Ovary (tissue), 9 donors: ENCODE results near the gene PLEKHG7. TPM values are rescaled to one million over a fixed set of nuclear protein-coding genes. Genes with fewer than 3 reads are reported as not detected.

Source experiments
- DNase-seq, 5 donors: peaks; one replicate each; pipeline ENCODE4 v3.0.0-alpha.2; 2019 to 2020
- H3K27ac ChIP-seq, 2 donors: fragments of 200-600 bp; one replicate each; pipeline versions ENCODE4 v1.5.1 to v1.8.0; 2019 to 2022
- H3K27me3 ChIP-seq: fragments of 200-600 bp; one replicate; pipeline ENCODE4 v1.8.0; 2022
- H3K36me3 ChIP-seq: fragments of 200-600 bp; sonication (generic); one replicate; pipeline ENCODE4 v1.5.1; 2019
- H3K4me1 ChIP-seq: one replicate; pipeline ENCODE4 v1.8.1; 2013; ENCODE audit warnings: mild to moderate bottlenecking, moderate library complexity; ENCODE audit not compliant: insufficient read depth
- H3K4me3 ChIP-seq: fragments of 200-600 bp; sonication (generic); one replicate; pipeline ENCODE4 v1.5.1; 2017
- H3K9me3 ChIP-seq, 2 donors: fragments of 200-600 bp in 1 of 2; sonication (generic) in 1 of 2; one replicate each; pipeline versions ENCODE4 v1.5.1 to v1.8.1; 2013 to 2019; ENCODE audit warnings: mild to moderate bottlenecking in 1 of 2, moderate library complexity in 1 of 2
- EP300 ChIP-seq: sonication (generic); formaldehyde crosslinking; IDR thresholded peaks from one replicate; pipeline ENCODE4 v1.6.1; 2017; ENCODE audit warnings: antibody characterized with exemption
- POLR2A ChIP-seq: fragments of 450-650 bp; IDR thresholded peaks from one replicate; pipeline ENCODE4 v1.6.1; 2017; ENCODE audit warnings: antibody characterized with exemption, mild to moderate bottlenecking, moderate library complexity
- WGBS, 3 donors: extraction: QIAGEN DNeasy Blood & Tissue Kit in 1 of 3; methylation state at CpG; one replicate each; pipeline versions ENCODE4 v1.1.5 to v1.1.7; 2013 to 2017; 5-methylcytosine and 5-hydroxymethylcytosine counted together
- intact Hi-C, 4 donors: fragments of 100-400 bp; cut with DNase I; formaldehyde crosslinking; loops; one replicate each; pipeline versions ENCODE4 v1.11.0 to v1.15.1; 2022 to 2023
- polyA plus RNA-seq, 2 donors: library from polyadenylated mRNA; stranded (reverse); fragments of 200-250 nt in 1 of 2; fragments of 350-450 nt in 1 of 2; fragmentation: Illumina TruSeq in 1 of 2; extraction: RNeasy Lipid Tissue Mini Kit (QIAGEN cat#74804) in 1 of 2; gene quantifications; one replicate each; pipeline ENCODE4 v1.2.3, GENCODE V29; 2013 to 2014
- total RNA-seq, 7 donors: library from RNA; depleted of rRNA in 2 of 7; stranded (reverse); fragments of >200 nt in 2 of 7; fragmentation: NEBNext Ultra II Directional in 3 of 7; extraction: Animal tissue kit (Norgen Biotek cat#: 25700) in 3 of 7; gene quantifications; one replicate each; pipeline versions ENCODE4 v1.1.0 to v1.2.4, GENCODE V29; 2016 to 2023
- TF ChIP-seq, protein P1 (sequence below), 3 donors: fragments of 450-650 bp in 2 of 3; fragments of 200-600 bp in 1 of 3; IDR thresholded peaks; one replicate each; pipeline versions ENCODE4 v1.5.1 to v1.8.0; 2016 to 2022; ENCODE audit warnings: antibody characterized with exemption in 3 of 3, mild to moderate bottlenecking in 1 of 3
- donor health status: DM: no; HTN: no; CAD: no; lungs with moderate emphysema.
- donor health status: DM: no; HTN: no; CAD: no.
- donor health status: Bipolar disorder and iron deficiency.
- donor health status: DM: yes; HTN: yes; CAD: no.
- donor health status: DM: no; HTN: no; CAD: no.
- donor health status: DM: yes; HTN: yes; CAD: no.

The PLEKHG7 gene
- total and polyA plus RNA-seq, 9 donors: 0.20 to 6.1 (median 0.36) TPM; not detected in 4

DNA sequence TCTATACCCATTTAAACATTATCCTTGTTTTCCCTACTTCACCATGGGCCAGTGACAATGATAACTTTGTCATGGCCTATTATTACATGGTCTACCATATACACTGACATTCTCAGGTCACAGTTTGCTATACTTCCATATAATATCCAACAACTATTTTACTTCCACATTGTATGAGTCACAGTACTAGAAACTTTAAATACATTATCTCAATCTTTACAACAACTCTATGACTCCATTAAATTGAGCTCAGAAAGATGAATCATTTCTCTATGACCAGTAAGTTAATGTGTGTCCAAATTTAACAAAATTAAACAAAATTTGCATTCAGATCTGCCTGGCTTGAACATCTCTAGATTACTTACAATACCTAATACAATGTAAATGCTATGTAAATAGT lies 93.9 kb downstream of the PLEKHG7 start:
- H3K4me1 ChIP-seq: no peaks in the 10 kb centered on the region
- no peaks in the 10 kb centered on the region for H3K27me3 ChIP-seq
- no peaks in the 10 kb centered on the region for H3K36me3 ChIP-seq
- TF ChIP-seq, protein P1, sequence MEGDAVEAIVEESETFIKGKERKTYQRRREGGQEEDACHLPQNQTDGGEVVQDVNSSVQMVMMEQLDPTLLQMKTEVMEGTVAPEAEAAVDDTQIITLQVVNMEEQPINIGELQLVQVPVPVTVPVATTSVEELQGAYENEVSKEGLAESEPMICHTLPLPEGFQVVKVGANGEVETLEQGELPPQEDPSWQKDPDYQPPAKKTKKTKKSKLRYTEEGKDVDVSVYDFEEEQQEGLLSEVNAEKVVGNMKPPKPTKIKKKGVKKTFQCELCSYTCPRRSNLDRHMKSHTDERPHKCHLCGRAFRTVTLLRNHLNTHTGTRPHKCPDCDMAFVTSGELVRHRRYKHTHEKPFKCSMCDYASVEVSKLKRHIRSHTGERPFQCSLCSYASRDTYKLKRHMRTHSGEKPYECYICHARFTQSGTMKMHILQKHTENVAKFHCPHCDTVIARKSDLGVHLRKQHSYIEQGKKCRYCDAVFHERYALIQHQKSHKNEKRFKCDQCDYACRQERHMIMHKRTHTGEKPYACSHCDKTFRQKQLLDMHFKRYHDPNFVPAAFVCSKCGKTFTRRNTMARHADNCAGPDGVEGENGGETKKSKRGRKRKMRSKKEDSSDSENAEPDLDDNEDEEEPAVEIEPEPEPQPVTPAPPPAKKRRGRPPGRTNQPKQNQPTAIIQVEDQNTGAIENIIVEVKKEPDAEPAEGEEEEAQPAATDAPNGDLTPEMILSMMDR (IDR thresholded peaks at IDR 0.05): no peak
- TF ChIP-seq POLR2A: no peak
- no peak for TF ChIP-seq EP300
- no peak for DNase-seq
- H3K9me3 ChIP-seq: no peaks in the 10 kb centered on the region
- H3K4me3 ChIP-seq: no peak overlapping the region
- no peak overlapping the region for H3K27ac ChIP-seq
- intact Hi-C loops: no loop called here

DNA sequence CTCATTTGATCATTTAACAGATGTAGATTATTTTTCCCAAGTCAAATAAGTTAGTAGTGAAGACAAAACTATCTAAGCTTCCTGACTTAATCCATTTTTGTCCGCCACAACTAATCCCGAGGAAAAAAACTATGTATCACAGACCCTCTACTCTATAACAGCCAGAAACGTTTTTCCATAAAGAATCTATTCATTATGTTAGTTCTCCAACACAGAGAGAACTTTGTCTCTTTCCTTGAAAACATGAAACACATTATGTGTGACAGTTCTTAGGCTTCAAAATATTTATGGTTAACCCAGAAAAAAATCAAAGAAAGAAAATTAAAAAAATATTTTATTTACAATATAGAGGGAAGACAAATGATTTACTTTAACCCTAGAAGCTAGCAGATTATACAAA lies 100.1 kb downstream of the PLEKHG7 start:
- TF ChIP-seq, protein P1 (IDR thresholded peaks at IDR 0.05): no peak
- TF ChIP-seq EP300 (no peak), POLR2A (no peak)
- Histone ChIP-seq H3K4me3 (no peak overlapping the region), H3K9me3 (no peaks in the 10 kb centered on the region), H3K27ac (no peak overlapping the region), H3K36me3 (no peaks in the 10 kb centered on the region), H3K27me3 (no peaks in the 10 kb centered on the region), H3K4me1 (no peaks in the 10 kb centered on the region)
- no peak for DNase-seq
- WGBS, 3 donors: 79 to 85% (median 79%) methylated on average over 3 of the region's 3 CpGs
- intact Hi-C loops: loop anchor here in 1 of 4 donors (5.0 kb wide), 1 partner anchor 1064 kb away; no protein-coding TSS in a partner anchor

DNA sequence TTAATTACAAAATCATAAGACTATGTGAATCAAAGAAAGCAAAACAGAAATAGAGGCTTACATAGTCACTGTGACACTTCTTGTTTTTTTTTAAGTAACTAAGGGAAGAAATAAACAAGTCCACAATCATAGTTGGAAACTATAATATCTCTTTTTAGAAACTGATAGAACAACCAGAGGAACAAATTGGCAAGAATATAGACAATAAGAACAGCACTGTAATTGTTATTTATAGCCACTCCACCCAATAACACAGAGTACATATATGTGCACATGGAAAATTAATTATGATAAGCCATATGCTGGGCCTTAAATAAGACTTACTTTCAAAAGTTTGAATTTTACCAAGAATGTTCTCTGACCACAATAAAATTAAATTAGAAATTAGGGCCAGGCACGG lies 101.1 kb downstream of the PLEKHG7 start:
- 96 to 100% (median 100%) methylated on average over 1 of the region's 1 CpG for WGBS, 3 donors
- Histone ChIP-seq H3K4me1 (no peaks in the 10 kb centered on the region), H3K27me3 (no peaks in the 10 kb centered on the region), H3K27ac (no peak overlapping the region), H3K36me3 (no peaks in the 10 kb centered on the region), H3K9me3 (no peaks in the 10 kb centered on the region), H3K4me3 (no peak overlapping the region)
- DNase-seq: no peak
- intact Hi-C loops: loop anchor here in 1 of 4 donors (5.0 kb wide), 1 partner anchor 1063 kb away; no protein-coding TSS in a partner anchor
- TF ChIP-seq POLR2A (no peak), EP300 (no peak)
- TF ChIP-seq, protein P1 (IDR thresholded peaks at IDR 0.05): no peak

DNA sequence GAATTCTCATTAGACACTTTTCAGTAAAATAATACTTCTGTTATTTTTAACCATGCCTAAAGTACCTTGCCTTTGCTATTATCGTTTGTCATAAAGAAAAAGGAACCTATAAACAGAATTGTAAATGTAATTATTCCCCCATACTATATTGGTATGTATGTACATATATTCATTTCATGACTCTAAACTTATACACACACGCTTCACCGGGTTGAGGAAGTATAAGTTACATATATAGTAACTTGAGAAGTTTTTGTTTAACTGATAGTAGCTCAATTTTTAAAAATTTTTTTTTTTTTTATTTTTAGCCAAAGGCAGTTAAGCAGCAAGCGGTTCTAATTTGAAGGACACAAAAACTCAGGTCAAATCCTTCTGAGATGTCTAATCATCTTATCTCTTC lies 107.6 kb downstream of the PLEKHG7 start:
- H3K36me3 ChIP-seq: no peaks in the 10 kb centered on the region
- H3K27ac ChIP-seq: no peak overlapping the region
- no peak for DNase-seq
- intact Hi-C loops: no loop called here
- no peaks in the 10 kb centered on the region for H3K4me1 ChIP-seq
- H3K4me3 ChIP-seq: no peak overlapping the region
- TF ChIP-seq EP300: no peak
- TF ChIP-seq, protein P1 (IDR thresholded peaks at IDR 0.05): no peak
- no peak for TF ChIP-seq POLR2A
- no peaks in the 10 kb centered on the region for H3K9me3 ChIP-seq
- WGBS, 3 donors: 94 to 95% (median 95%) methylated on average over 4 of the region's 4 CpGs
- H3K27me3 ChIP-seq: no peaks in the 10 kb centered on the region
